Activated CD4-positive, alpha-beta memory T cell treated with anti-CD3 and anti-CD28 coated beads, Interleukin-2, amount 10 ng/mL, durations not matched to agents 7 days and 5 days (primary cell): ENCODE data around the gene SLC48A1. TPM values are rescaled to one million over a fixed set of nuclear protein-coding genes. Genes with fewer than 3 reads are reported as not detected.

Source experiments
- CTCF ChIA-PET: fragments of 350-600 bp; sonication (Branson Sonifier 250); formaldehyde crosslinking; loops from one replicate; lab custom pipeline; 2021; ENCODE audit warnings: antibody characterized with exemption, inconsistent platforms; lab: Charles Lee
- POLR2A ChIA-PET: fragments of 350-600 bp; sonication (Branson Sonifier 250); formaldehyde crosslinking; loops from one replicate; lab custom pipeline; 2021; ENCODE audit warnings: antibody characterized with exemption; lab: Charles Lee
- DNase-seq: peaks from one replicate; pipeline ENCODE4 v3.0.0-alpha.2; 2020
- H3K27ac Mint-ChIP-seq: one replicate; pipeline ENCODE4 v1.8.0; 2021; ENCODE audit warnings: mild to moderate bottlenecking, mixed read lengths
- H3K27me3 Mint-ChIP-seq: one replicate; pipeline ENCODE4 v1.8.0; 2021; ENCODE audit warnings: mixed read lengths
- H3K36me3 Mint-ChIP-seq: one replicate; pipeline ENCODE4 v1.8.0; 2021; ENCODE audit warnings: low read depth, mixed read lengths
- H3K4me1 Mint-ChIP-seq: one replicate; pipeline ENCODE4 v1.8.0; 2021; ENCODE audit warnings: mixed read lengths
- H3K4me3 Mint-ChIP-seq: one replicate; pipeline ENCODE4 v1.8.0; 2021; ENCODE audit warnings: mild to moderate bottlenecking, mixed read lengths
- H3K9me3 Mint-ChIP-seq: one replicate; pipeline ENCODE4 v1.8.0; 2021; ENCODE audit warnings: mixed read lengths
- total RNA-seq, 2 experiments: library from RNA; stranded (reverse); gene quantifications; one replicate each; pipeline ENCODE4 v1.2.3, GENCODE V29; 2021

SLC48A1 gene
- total RNA-seq, 2 experiments from 2014 or later: 19.4 to 22.6 TPM

GRCh38 chr12:47736877-47737676 is 36.0 kb upstream of the SLC48A1 start:
- Mint-ChIP-seq H3K4me3 (no peak overlapping the region), H3K27me3 (no peaks in the 10 kb centered on the region), H3K36me3 (no peaks in the 10 kb centered on the region), H3K4me1 (peaks cover 15% of the 10 kb centered on the region), H3K27ac (no peak overlapping the region), H3K9me3 (no peaks in the 10 kb centered on the region)
- no peak for DNase-seq
- POLR2A ChIA-PET: no interaction called here
- CTCF ChIA-PET: interaction anchor here (0.9 to 13.6 kb wide), 4 partner anchors 12 to 101 kb away, joined by 3 to 431 read pairs (median 4); partner anchors contain the start of genes ENDOU and SLC48A1

- H3K27me3 Mint-ChIP-seq: no peaks in the 10 kb centered on the region
- H3K9me3 Mint-ChIP-seq: no peaks in the 10 kb centered on the region
- H3K4me3 Mint-ChIP-seq: no peak overlapping the region
- no peaks in the 10 kb centered on the region for H3K36me3 Mint-ChIP-seq
- DNase-seq: no peak
- H3K27ac Mint-ChIP-seq: no peak overlapping the region
- peaks cover 20% of the 10 kb centered on the region for H3K4me1 Mint-ChIP-seq
- CTCF ChIA-PET: interaction anchor here (7.1 to 13.6 kb wide), 2 partner anchors 36 to 102 kb away, joined by 240 to 431 read pairs; partner anchors contain the start of gene SLC48A1
- POLR2A ChIA-PET: no interaction called here
These were observed 35.0 kb upstream of the SLC48A1 start for GRCh38 chr12:47737936-47738594.

GRCh38 chr12:47739297-47739696 is 33.7 kb upstream of the SLC48A1 start:
- Mint-ChIP-seq H3K4me1 (peaks cover 20% of the 10 kb centered on the region), H3K27me3 (peaks cover 3% of the 10 kb centered on the region), H3K36me3 (no peaks in the 10 kb centered on the region), H3K9me3 (no peaks in the 10 kb centered on the region), H3K4me3 (no peak overlapping the region), H3K27ac (no peak overlapping the region)
- ChIA-PET POLR2A (interaction anchor here (6.6 kb wide), 1 partner anchor 100 kb away, joined by 48 read pairs; no protein-coding TSS in a partner anchor), CTCF (interaction anchor here (0.7 to 13.6 kb wide), 4 partner anchors 17 to 101 kb away, joined by 3 to 431 read pairs (median 214); partner anchors contain the start of genes RAPGEF3 and SLC48A1)
- DNase-seq: no peak

- peaks cover 9% of the 10 kb centered on the region for H3K27me3 Mint-ChIP-seq
- peaks cover 20% of the 10 kb centered on the region for H3K4me1 Mint-ChIP-seq
- H3K36me3 Mint-ChIP-seq: no peaks in the 10 kb centered on the region
- no peaks in the 10 kb centered on the region for H3K9me3 Mint-ChIP-seq
- DNase-seq: no peak
- peak overlapping the region; percentile 58 for H3K4me3 Mint-ChIP-seq
- H3K27ac Mint-ChIP-seq: peak overlapping the region; percentile 3
- POLR2A ChIA-PET: interaction anchor here (6.6 kb wide), 1 partner anchor 100 kb away, joined by 48 read pairs; no protein-coding TSS in a partner anchor
- CTCF ChIA-PET: interaction anchor here (0.7 to 13.6 kb wide), 5 partner anchors 17 to 100 kb away, joined by 3 to 431 read pairs (median 188); partner anchors contain the start of genes RAPGEF3 and SLC48A1
These were observed 33.1 kb upstream of the SLC48A1 start for GRCh38 chr12:47739979-47740378.

GRCh38 chr12:47740606-47741339 is 32.3 kb upstream of the SLC48A1 start:
- Mint-ChIP-seq H3K27ac (peak overlapping the region; percentile 9), H3K27me3 (peaks cover 13% of the 10 kb centered on the region), H3K4me1 (peaks cover 20% of the 10 kb centered on the region), H3K9me3 (no peaks in the 10 kb centered on the region), H3K4me3 (no peak overlapping the region), H3K36me3 (no peaks in the 10 kb centered on the region)
- CTCF ChIA-PET: interaction anchor here (1.0 to 13.6 kb wide), 15 partner anchors 9 to 423 kb away, joined by 3 to 431 read pairs (median 18); partner anchors contain the start of genes ENDOU, RAPGEF3, RPAP3 and SLC48A1
- POLR2A ChIA-PET: interaction anchor here (0.9 to 6.6 kb wide), 6 partner anchors 8 to 164 kb away, joined by 3 to 48 read pairs (median 4); partner anchors contain the start of gene VDR
- no peak for DNase-seq

GRCh38 chr12:47741340-47741703 is 31.7 kb upstream of the SLC48A1 start:
- Mint-ChIP-seq H3K27ac (peak overlapping the region; percentile 9), H3K9me3 (no peaks in the 10 kb centered on the region), H3K36me3 (no peaks in the 10 kb centered on the region), H3K4me1 (peaks cover 20% of the 10 kb centered on the region), H3K27me3 (peaks cover 15% of the 10 kb centered on the region), H3K4me3 (no peak overlapping the region)
- POLR2A ChIA-PET: interaction anchor here (0.6 to 6.6 kb wide), 12 partner anchors 8 to 164 kb away, joined by 3 to 48 read pairs (median 4); partner anchors contain the start of gene VDR
- peak; percentile 61 for DNase-seq
- CTCF ChIA-PET: interaction anchor here (0.6 to 13.6 kb wide), 24 partner anchors 9 to 877 kb away, joined by 3 to 431 read pairs (median 10); partner anchors contain the start of genes ENDOU, RAPGEF3, RPAP3 and SLC48A1

GRCh38 chr12:47742253-47742825 is 30.7 kb upstream of the SLC48A1 start:
- POLR2A ChIA-PET: interaction anchor here (0.8 to 6.6 kb wide), 15 partner anchors 9 to 163 kb away, joined by 3 to 48 read pairs (median 3); partner anchors contain the start of genes RPAP3 and VDR
- Mint-ChIP-seq H3K27ac (no peak overlapping the region), H3K4me1 (peaks cover 20% of the 10 kb centered on the region), H3K27me3 (peaks cover 17% of the 10 kb centered on the region), H3K36me3 (no peaks in the 10 kb centered on the region), H3K9me3 (no peaks in the 10 kb centered on the region), H3K4me3 (no peak overlapping the region)
- CTCF ChIA-PET: interaction anchor here (0.6 to 13.6 kb wide), 37 partner anchors 10 to 441 kb away, joined by 3 to 431 read pairs (median 4); partner anchors contain the start of genes CCDC184, ENDOU, RAPGEF3 and RPAP3
- peak; percentile 82 for DNase-seq

- CTCF ChIA-PET: interaction anchor here (0.7 to 13.6 kb wide), 34 partner anchors 11 to 440 kb away, joined by 3 to 431 read pairs (median 6); partner anchors contain the start of genes CCDC184, ENDOU, RAPGEF3 and RPAP3
- DNase-seq: no peak
- POLR2A ChIA-PET: interaction anchor here (0.8 to 6.6 kb wide), 11 partner anchors 10 to 96 kb away, joined by 3 to 48 read pairs (median 6); no protein-coding TSS in a partner anchor
- Mint-ChIP-seq H3K36me3 (no peaks in the 10 kb centered on the region), H3K27me3 (peaks cover 17% of the 10 kb centered on the region), H3K4me3 (no peak overlapping the region), H3K9me3 (no peaks in the 10 kb centered on the region), H3K4me1 (peaks cover 20% of the 10 kb centered on the region), H3K27ac (no peak overlapping the region)
These were observed 29.7 kb upstream of the SLC48A1 start for GRCh38 chr12:47743311-47743860.

GRCh38 chr12:47744005-47744651 is 28.9 kb upstream of the SLC48A1 start:
- Mint-ChIP-seq H3K36me3 (no peaks in the 10 kb centered on the region), H3K4me3 (no peak overlapping the region), H3K9me3 (no peaks in the 10 kb centered on the region), H3K4me1 (peaks cover 20% of the 10 kb centered on the region), H3K27ac (no peak overlapping the region), H3K27me3 (peaks cover 17% of the 10 kb centered on the region)
- peak; percentile 61 for DNase-seq
- ChIA-PET CTCF (interaction anchor here (0.9 to 13.6 kb wide), 15 partner anchors 12 to 207 kb away, joined by 3 to 431 read pairs (median 22); partner anchors contain the start of genes RAPGEF3, RPAP3 and SLC48A1), POLR2A (interaction anchor here (0.8 to 6.6 kb wide), 7 partner anchors 12 to 528 kb away, joined by 3 to 48 read pairs (median 3); no protein-coding TSS in a partner anchor)

- H3K4me3 Mint-ChIP-seq: no peak overlapping the region
- H3K27ac Mint-ChIP-seq: no peak overlapping the region
- H3K27me3 Mint-ChIP-seq: peaks cover 18% of the 10 kb centered on the region
- ChIA-PET CTCF (interaction anchor here (0.9 to 13.6 kb wide), 12 partner anchors 13 to 205 kb away, joined by 4 to 431 read pairs (median 34); partner anchors contain the start of genes RAPGEF3, RPAP3 and SLC48A1), POLR2A (interaction anchor here (1.1 to 6.6 kb wide), 4 partner anchors 34 to 529 kb away, joined by 3 to 48 read pairs (median 5); no protein-coding TSS in a partner anchor)
- no peak for DNase-seq
- no peaks in the 10 kb centered on the region for H3K36me3 Mint-ChIP-seq
- H3K9me3 Mint-ChIP-seq: no peaks in the 10 kb centered on the region
- H3K4me1 Mint-ChIP-seq: peaks cover 17% of the 10 kb centered on the region
These were observed 28.1 kb upstream of the SLC48A1 start for GRCh38 chr12:47744778-47745436.
